DND-41 (cell line): ENCODE data around the gene TRIP11.

Experiments used
- EZH2 ChIP-seq: IDR thresholded peaks from 3 replicates; pipeline ENCODE4 v1.6.1; 2012; ENCODE audit warnings: borderline replicate concordance, low read depth, mild to moderate bottlenecking, moderate library complexity, low read length, inconsistent platforms; ENCODE audit not compliant: severe bottlenecking
- TF ChIP-seq, protein P1 (sequence below): IDR thresholded peaks from 2 replicates; pipeline ENCODE4 v1.5.1; 2012; ENCODE audit warnings: borderline replicate concordance, low read length, moderate library complexity, mild to moderate bottlenecking; ENCODE audit not compliant: poor library complexity, severe bottlenecking; ENCODE audit errors: extremely low read depth

DNA sequence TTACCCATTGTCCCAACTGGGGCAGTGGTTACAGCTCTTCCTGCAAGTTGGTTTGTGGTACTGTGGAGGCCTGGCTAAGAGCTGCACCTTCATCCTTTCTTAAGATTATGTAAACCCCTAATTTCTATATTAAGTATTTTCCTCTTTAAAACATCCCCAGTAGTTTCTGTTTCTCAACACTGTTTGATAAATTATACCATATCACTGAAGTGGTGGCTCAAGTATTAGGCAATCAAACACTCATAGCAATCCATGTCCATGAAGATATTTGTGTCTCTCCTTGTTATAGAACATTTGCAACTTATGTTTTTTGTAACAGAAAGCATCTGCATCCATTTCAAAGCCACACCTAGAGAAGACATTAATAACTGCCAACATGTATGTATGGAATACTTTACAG lies 34.7 kb upstream of the TRIP11 start:
- TF ChIP-seq, protein P1, sequence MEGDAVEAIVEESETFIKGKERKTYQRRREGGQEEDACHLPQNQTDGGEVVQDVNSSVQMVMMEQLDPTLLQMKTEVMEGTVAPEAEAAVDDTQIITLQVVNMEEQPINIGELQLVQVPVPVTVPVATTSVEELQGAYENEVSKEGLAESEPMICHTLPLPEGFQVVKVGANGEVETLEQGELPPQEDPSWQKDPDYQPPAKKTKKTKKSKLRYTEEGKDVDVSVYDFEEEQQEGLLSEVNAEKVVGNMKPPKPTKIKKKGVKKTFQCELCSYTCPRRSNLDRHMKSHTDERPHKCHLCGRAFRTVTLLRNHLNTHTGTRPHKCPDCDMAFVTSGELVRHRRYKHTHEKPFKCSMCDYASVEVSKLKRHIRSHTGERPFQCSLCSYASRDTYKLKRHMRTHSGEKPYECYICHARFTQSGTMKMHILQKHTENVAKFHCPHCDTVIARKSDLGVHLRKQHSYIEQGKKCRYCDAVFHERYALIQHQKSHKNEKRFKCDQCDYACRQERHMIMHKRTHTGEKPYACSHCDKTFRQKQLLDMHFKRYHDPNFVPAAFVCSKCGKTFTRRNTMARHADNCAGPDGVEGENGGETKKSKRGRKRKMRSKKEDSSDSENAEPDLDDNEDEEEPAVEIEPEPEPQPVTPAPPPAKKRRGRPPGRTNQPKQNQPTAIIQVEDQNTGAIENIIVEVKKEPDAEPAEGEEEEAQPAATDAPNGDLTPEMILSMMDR: no peak
- TF ChIP-seq EZH2: no peak
